ENCODE measurements around the gene CSAG2.

Gene CSAG2

DNA sequence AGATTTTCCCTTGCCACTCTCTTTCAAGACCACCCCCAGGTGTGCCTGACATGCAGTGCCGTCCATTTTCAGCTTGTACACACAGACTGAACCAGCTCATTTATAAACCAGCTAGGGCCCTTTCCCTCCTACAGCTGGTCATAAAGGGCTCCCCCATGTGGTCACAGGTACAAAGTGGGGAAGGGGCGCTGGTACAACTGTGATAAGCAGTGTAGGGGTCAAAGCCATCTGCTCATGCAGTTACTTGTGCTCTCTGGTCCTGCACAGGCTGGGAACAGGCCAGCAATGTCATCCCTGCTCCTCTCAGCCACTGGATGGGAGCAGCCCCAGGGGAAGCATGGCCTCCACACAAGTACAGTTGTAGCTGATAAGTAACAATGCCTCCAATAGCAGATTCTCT lies 50.8 kb downstream of the CSAG2 start:
- DNase-seq, result no peak

Data from stimulated activated naive CD4-positive, alpha-beta T cell (primary cell).